A549 (cell line): Measurements from ENCODE around the gene AUH. TPM values are rescaled to one million over a fixed set of nuclear protein-coding genes. Genes with fewer than 3 reads are reported as not detected.

ENCODE experiments used
- ATAC-seq, 2 experiments: fragments of 200-7000 bp in 1 of 2; fragments of >200 bp in 1 of 2; cut with Nextera tagmentation in 1 of 2; cut with Tn5 transposase in 1 of 2; 3 replicates each; pipeline versions ENCODE4 v1.8.0 to v1.9.1; 2018 to 2020; ENCODE audit warnings: mild to moderate bottlenecking in 1 of 2, moderate library complexity in 1 of 2
- CTCF ChIA-PET: fragments of 300-600 bp; sonication (Branson Sonifier 250); formaldehyde crosslinking; extraction: SDS; loops from one replicate; lab custom pipeline; 2021; ENCODE audit warnings: antibody characterized with exemption, inconsistent platforms; lab: Yijun Ruan, JAX
- POLR2A ChIA-PET: fragments of 350-600 bp; formaldehyde crosslinking; extraction: SDS; loops from one replicate; lab custom pipeline; 2021; ENCODE audit warnings: antibody characterized with exemption, inconsistent platforms; lab: Yijun Ruan, JAX
- DNase-seq, 2 experiments: peaks; one replicate each; pipeline versions ENCODE4 v3.0.0 to v3.0.0-alpha.2; 2011 to 2016; ENCODE audit warnings: low read depth in 1 of 2, low spot score in 1 of 2
- FAIRE-seq: peaks from 2 replicates; lab custom pipeline; 2011; peaks lifted over from hg19 to GRCh38; lab: Jason Lieb, UNC
- H3K27ac ChIP-seq, 2 experiments: fragments of >200 bp; sonication (Bioruptor Twin); formaldehyde crosslinking; 3 replicates each; pipeline ENCODE4 v1.5.1; 2016 to 2017
- H3K4me1 ChIP-seq: fragments of >200 bp; sonication (Bioruptor Twin); formaldehyde crosslinking; 3 replicates; pipeline ENCODE4 v1.6.1; 2016
- H3K4me2 ChIP-seq: fragments of >200 bp; sonication (Bioruptor Twin); formaldehyde crosslinking; 3 replicates; pipeline ENCODE4 v1.6.1; 2016
- H3K4me3 ChIP-seq: fragments of >200 bp; sonication (Bioruptor Twin); formaldehyde crosslinking; 3 replicates; pipeline ENCODE4 v1.5.1; 2016
- H3K9me3 ChIP-seq: fragments of >200 bp; sonication (Bioruptor Twin); formaldehyde crosslinking; 3 replicates; pipeline ENCODE4 v1.6.1; 2016
- CBX8 ChIP-seq: fragments of 200-600 bp; sonication (generic); IDR thresholded peaks from 2 replicates; pipeline ENCODE4 v1.6.1; 2016
- CEBPB ChIP-seq, 2 experiments: fragments of >200 bp in 1 of 2; sonication (Bioruptor Twin) in 1 of 2; formaldehyde crosslinking in 1 of 2; IDR thresholded peaks; 2 replicates each; pipeline ENCODE4 v1.6.1; 2012 to 2016
- ESRRA ChIP-seq: fragments of 150-350 bp; IDR thresholded peaks from 2 replicates; pipeline ENCODE4 v1.6.1; 2014; ENCODE audit warnings: mild to moderate bottlenecking, low read length, borderline replicate concordance
- FOSL2 ChIP-seq, 2 experiments: fragments of 450-650 bp in 1 of 2; fragments of >200 bp in 1 of 2; sonication (Bioruptor Twin) in 1 of 2; formaldehyde crosslinking; IDR thresholded peaks; 2 replicates each; pipeline versions ENCODE4 v1.5.0 to v1.6.1; 2016 to 2020; ENCODE audit warnings: mild to moderate bottlenecking in 1 of 2, moderate library complexity in 1 of 2
- HES2 ChIP-seq: fragments of >200 bp; sonication (Bioruptor Twin); formaldehyde crosslinking; IDR thresholded peaks from 2 replicates; pipeline ENCODE4 v1.6.1; 2016
- HOXB5 ChIP-seq: fragments of 250-450 bp; sonication (Bioruptor Pico); IDR thresholded peaks from 2 replicates; pipeline ENCODE4 v1.5.0; 2020; ENCODE audit warnings: mild to moderate bottlenecking, moderate library complexity
- JUNB ChIP-seq: fragments of >200 bp; sonication (Bioruptor Twin); formaldehyde crosslinking; IDR thresholded peaks from 2 replicates; pipeline ENCODE4 v1.6.1; 2016
- KDM5A ChIP-seq: fragments of 200-600 bp; sonication (generic); IDR thresholded peaks from 2 replicates; pipeline ENCODE4 v1.6.1; 2016; ENCODE audit warnings: antibody characterized with exemption, mild to moderate bottlenecking
- MAFK ChIP-seq: fragments of 450-650 bp; IDR thresholded peaks from 2 replicates; pipeline ENCODE4 v1.6.1; 2014; ENCODE audit not compliant: partially characterized antibody
- POLR2A ChIP-seq: IDR thresholded peaks from 2 replicates; pipeline ENCODE4 v1.6.1; 2012; ENCODE audit warnings: mild to moderate bottlenecking, low read length
- RCOR1 ChIP-seq: fragments of 150-350 bp; IDR thresholded peaks from 2 replicates; pipeline ENCODE4 v1.6.1; 2014; ENCODE audit warnings: antibody characterized with exemption, low read length, low read depth
- REST ChIP-seq: fragments of 200-600 bp; sonication (generic); IDR thresholded peaks from 2 replicates; pipeline ENCODE4 v1.6.1; 2016; ENCODE audit warnings: antibody characterized with exemption, mild to moderate bottlenecking, moderate library complexity
- TFCP2L1 ChIP-seq: fragments of 250-450 bp; sonication (Bioruptor Pico); IDR thresholded peaks from 2 replicates; pipeline ENCODE4 v1.5.0; 2021; ENCODE audit warnings: mild to moderate bottlenecking
- USF2 ChIP-seq: fragments of 450-650 bp; IDR thresholded peaks from 2 replicates; pipeline ENCODE4 v1.6.1; 2014; ENCODE audit warnings: antibody characterized with exemption
- ZC3H11A ChIP-seq: fragments of 450-650 bp; IDR thresholded peaks from 2 replicates; pipeline ENCODE4 v1.6.1; 2014; ENCODE audit warnings: antibody characterized with exemption, mild to moderate bottlenecking
- ZSCAN20 ChIP-seq: fragments of 250-450 bp; sonication (Bioruptor Pico); IDR thresholded peaks from 2 replicates; pipeline ENCODE4 v1.8.0; 2022; ENCODE audit warnings: mild to moderate bottlenecking, moderate library complexity
- WGBS: methylation state at CpG from one replicate; pipeline ENCODE4 v1.1.6; 2017; ENCODE audit errors: missing lambda C conversion rate; 5-methylcytosine and 5-hydroxymethylcytosine counted together
- polyA plus RNA-seq, 4 experiments: library from polyadenylated mRNA; depleted of rRNA in 3 of 4; stranded (reverse); fragments of >200 nt; fragmentation: RNase III in 1 of 4; extraction: RNeasy Plus Mini Kit Qiagen cat#74134 plus additional on column Dnase treatment in 1 of 4; gene quantifications; 2 replicates in 3 of 4; 3 replicates in 1 of 4; pipeline ENCODE4 v1.2.3, GENCODE V29; 2011 to 2017

Gene AUH
- polyA plus RNA-seq, 2 of the 4 experiments (the other 2 are of a cell fraction) = 11.1 to 15.9 TPM

- TF ChIP-seq HES2 = no peak
- TF ChIP-seq MAFK = peak; percentile 65
- TF ChIP-seq KDM5A = no peak
- no peak for TF ChIP-seq TFCP2L1 (CRISPR knock-in tag)
- 93% methylated on average over 1 of the region's 1 CpG for WGBS
- ChIA-PET POLR2A (no interaction called here), CTCF (interaction anchor here (1.1 to 1.5 kb wide), 2 partner anchors 26 to 86 kb away, joined by 3 to 4 read pairs; partner anchors contain the start of gene AUH)
- DNase-seq (no peak), ATAC-seq (no peak), FAIRE-seq (no peak)
- Histone ChIP-seq H3K4me3 (no peak overlapping the region), H3K4me2 (no peak overlapping the region), H3K4me1 (peaks cover 8% of the 10 kb centered on the region; the same call in 2 of the 3 replicates), H3K9me3 (no peaks in the 10 kb centered on the region), H3K27ac (no peak overlapping the region)
Observed at GRCh38 chr9:91275655-91276054, 86.1 kb downstream of the AUH start.

- WGBS = 78% methylated on average over 2 of the region's 2 CpGs
- no peak overlapping the region for H3K4me2 ChIP-seq
- H3K9me3 ChIP-seq = no peaks in the 10 kb centered on the region
- no peak for ATAC-seq
- peaks cover 8% of the 10 kb centered on the region; the same call in 2 of the 3 replicates for H3K4me1 ChIP-seq
- no peak for DNase-seq
- POLR2A ChIA-PET = no interaction called here
- no peak overlapping the region for H3K4me3 ChIP-seq
- H3K27ac ChIP-seq = no peak overlapping the region
- TF ChIP-seq POLR2A = no peak
- no peak for TF ChIP-seq MAFK
- no peak for TF ChIP-seq HOXB5
- TF ChIP-seq ZC3H11A = no peak
- TF ChIP-seq JUNB = no peak
- no peak for TF ChIP-seq KDM5A
- TF ChIP-seq CBX8 = no peak
- TF ChIP-seq RCOR1 = no peak
- CTCF ChIA-PET = interaction anchor here (1.2 kb wide), 1 partner anchor 151 kb away, joined by 3 read pairs; no protein-coding TSS in a partner anchor
- FAIRE-seq = no peak
Observed at GRCh38 chr9:91274949-91275492, 86.7 kb downstream of the AUH start.

GRCh38 chr9:91273853-91274552 lies 87.7 kb downstream of the AUH start:
- H3K9me3 ChIP-seq = no peaks in the 10 kb centered on the region
- 65% methylated on average over 2 of the region's 2 CpGs for WGBS
- ChIA-PET CTCF (interaction anchor here (1.2 kb wide), 1 partner anchor 152 kb away, joined by 3 read pairs; no protein-coding TSS in a partner anchor), POLR2A (no interaction called here)
- DNase-seq (peak in 1 of 2 experiments; percentile 18), FAIRE-seq (peak; percentile 78), ATAC-seq (no peak)
- H3K27ac ChIP-seq = no peak overlapping the region
- no peak overlapping the region for H3K4me3 ChIP-seq
- H3K4me1 ChIP-seq = peaks cover 8% of the 10 kb centered on the region; the same call in 2 of the 3 replicates
- no peak overlapping the region for H3K4me2 ChIP-seq
- TF ChIP-seq ESRRA = no peak
- no peak for TF ChIP-seq REST
- no peak for TF ChIP-seq FOSL2 (IDR thresholded peaks at IDR 0.05)
- TF ChIP-seq FOSL2 (CRISPR knock-in tag; IDR thresholded peaks at IDR 0.05) = peak; percentile 54
- TF ChIP-seq CBX8 = no peak
- TF ChIP-seq USF2 = no peak

- FAIRE-seq (no peak), DNase-seq (no peak), ATAC-seq (no peak)
- Histone ChIP-seq H3K9me3 (no peaks in the 10 kb centered on the region), H3K4me3 (no peak overlapping the region), H3K4me1 (peaks cover 8% of the 10 kb centered on the region; the same call in 2 of the 3 replicates), H3K4me2 (no peak overlapping the region), H3K27ac (no peak overlapping the region)
- CTCF ChIA-PET = no interaction called here
- WGBS = 71% methylated on average over 2 of the region's 2 CpGs
- POLR2A ChIA-PET = no interaction called here
- no peak for TF ChIP-seq CEBPB (IDR thresholded peaks at IDR 0.05)
- TF ChIP-seq ZSCAN20 (CRISPR knock-in tag) = no peak
- TF ChIP-seq CBX8 = no peak
- TF ChIP-seq, all 56 proteins: peak for 0
Observed at GRCh38 chr9:91271156-91271555, 90.6 kb downstream of the AUH start.
